HPDE6-E6E7 (cell line): ENCODE results near the gene WBP1.
A peak's percentile ranks its signal among the peaks of the same experiment; 100 is the strongest.
"Not testable (repeated sequence)": the region's sequence is repeated elsewhere in the genome, so short reads cannot be mapped to it uniquely, and the experiment has no call there.

Experiments used
- DNase-seq: peaks from one replicate; pipeline ENCODE4 v3.0.0; 2011; ENCODE audit warnings: missing footprints; ENCODE audit errors: extremely low spot score

The WBP1 gene

GRCh38 chr2:74482801-74483674, 24.8 kb downstream of the WBP1 start, which contains the start of the genes CCDC142 and TTC31:
CCDC142 (minus strand) TSS chr2:74482998; CDS start chr2:74482837, 161 bp downstream.
TTC31 (plus strand) TSS chr2:74483081; CDS start chr2:74483096, 15 bp downstream.
- DNase-seq = peak; percentile 88

GRCh38 chr2:74483675-74484164, 25.5 kb downstream of the WBP1 start:
- not testable (repeated sequence) for DNase-seq

GRCh38 chr2:74486141-74486540, 27.9 kb downstream of the WBP1 start:
- DNase-seq = no peak

- DNase-seq = no peak
Observed at GRCh38 chr2:74488643-74489481, 30.6 kb downstream of the WBP1 start.

- DNase-seq = no peak
Observed at GRCh38 chr2:74489906-74490305, 31.7 kb downstream of the WBP1 start.

- DNase-seq = no peak
Observed at GRCh38 chr2:74491648-74492544, 33.7 kb downstream of the WBP1 start.

- DNase-seq = no peak
Observed at GRCh38 chr2:74493546-74493945, 35.3 kb downstream of the WBP1 start.

- DNase-seq = no peak
Observed at GRCh38 chr2:74495440-74495839, 37.2 kb downstream of the WBP1 start.

- no peak for DNase-seq
Observed at GRCh38 chr2:74496997-74497776, 38.9 kb downstream of the WBP1 start.

GRCh38 chr2:74497777-74498499, 39.7 kb downstream of the WBP1 start:
- DNase-seq = no peak

- DNase-seq = no peak
Observed at GRCh38 chr2:74498500-74499266, 40.4 kb downstream of the WBP1 start.

- no peak for DNase-seq
Observed at GRCh38 chr2:74499267-74499939, 41.2 kb downstream of the WBP1 start, which contains the start of gene LBX2. LBX2 (minus strand) TSS chr2:74499603; CDS start chr2:74499537, 66 bp downstream.

- no peak for DNase-seq
Observed at GRCh38 chr2:74499940-74500577, 41.8 kb downstream of the WBP1 start.

GRCh38 chr2:74500578-74500946, 42.3 kb downstream of the WBP1 start:
- no peak for DNase-seq

GRCh38 chr2:74501335-74502071, 43.3 kb downstream of the WBP1 start:
- no peak for DNase-seq

- DNase-seq = no peak
Observed at GRCh38 chr2:74502147-74502719, 44.0 kb downstream of the WBP1 start.
